NT2/D1 (cell line): ENCODE measurements around the gene PHF24.

Source experiments
- SUZ12 ChIP-seq: IDR thresholded peaks from 2 replicates; pipeline ENCODE4 v1.6.1; 2011; ENCODE audit not compliant: insufficient read length, insufficient read depth; ENCODE audit errors: extremely low read depth
- YY1 ChIP-seq: IDR thresholded peaks from 2 replicates; pipeline ENCODE4 v1.6.1; 2011; ENCODE audit not compliant: insufficient read length, insufficient read depth

DNA sequence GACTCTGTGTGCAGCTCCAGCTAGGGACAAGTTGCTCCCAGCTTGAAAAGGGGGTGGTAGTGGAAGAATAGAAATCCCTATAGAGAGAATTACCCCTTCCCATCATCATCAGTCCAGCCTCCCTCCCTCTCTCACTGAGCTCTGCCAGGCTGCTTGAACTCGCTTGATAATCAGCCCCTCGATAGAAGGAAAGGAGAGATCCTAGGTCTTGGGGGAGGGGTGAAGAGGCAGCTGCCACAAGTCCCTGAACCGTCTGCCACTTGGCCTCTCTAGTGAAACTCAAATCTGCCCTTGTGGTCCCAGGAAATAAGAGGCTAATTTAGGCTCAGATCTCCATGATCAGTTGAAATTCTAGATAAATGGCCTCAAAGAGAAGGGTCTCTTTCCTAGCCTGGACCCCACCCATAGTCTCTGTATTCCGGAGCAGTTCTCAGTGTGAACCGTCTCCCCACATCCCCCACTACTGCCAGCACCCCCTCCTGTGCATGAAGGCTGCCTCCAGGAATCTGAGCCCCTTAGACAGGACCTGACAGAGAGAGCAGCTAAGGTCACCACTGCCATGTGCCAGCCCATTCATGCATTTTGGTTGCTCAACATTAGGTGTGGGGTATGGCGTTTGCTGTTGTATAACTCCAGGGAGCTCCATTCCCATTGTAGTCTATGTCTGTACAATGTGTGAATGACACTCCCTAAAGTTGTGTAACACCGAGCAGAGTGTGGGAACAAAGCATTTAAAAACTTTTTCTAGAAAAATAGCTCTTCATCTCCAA lies 37.0 kb downstream of the PHF24 start:
- TF ChIP-seq SUZ12 (no peak), YY1 (no peak)
